MM.1S (cell line): Measurements from ENCODE around the gene MSANTD2.
A peak's percentile ranks its signal among the peaks of the same experiment; 100 is the strongest.

Source experiments
- DNase-seq: peaks from one replicate; pipeline ENCODE4 v3.0.0-alpha.2; 2015
- H2AFZ ChIP-seq: fragments of 300-600 bp; sonication (generic); 2 replicates; pipeline ENCODE4 v1.6.0; 2016; ENCODE audit warnings: antibody characterized with exemption, low read length
- H3F3A ChIP-seq: fragments of 300-600 bp; sonication (generic); 2 replicates; pipeline ENCODE4 v1.6.1; 2016; ENCODE audit warnings: mild to moderate bottlenecking, antibody characterized with exemption, low read length, moderate library complexity, mixed read lengths; ENCODE audit not compliant: insufficient read depth
- H3K27ac ChIP-seq: fragments of 300-600 bp; sonication (generic); 2 replicates; pipeline ENCODE4 v1.5.1; 2016; ENCODE audit warnings: mild to moderate bottlenecking, low read length
- H3K27me3 ChIP-seq: fragments of 300-600 bp; sonication (generic); replicated peaks from 2 replicates; pipeline ENCODE4 v1.6.0; 2016; ENCODE audit warnings: low read length; ENCODE audit not compliant: insufficient read depth
- H3K36me3 ChIP-seq: fragments of 300-600 bp; sonication (generic); replicated peaks from 2 replicates; pipeline ENCODE4 v1.6.1; 2016; ENCODE audit warnings: mild to moderate bottlenecking, low read length, mixed read lengths; ENCODE audit not compliant: insufficient read depth
- H3K4me1 ChIP-seq: fragments of 300-600 bp; sonication (generic); 2 replicates; pipeline ENCODE4 v1.6.1; 2016; ENCODE audit warnings: low read length, mixed read lengths
- H3K4me2 ChIP-seq: fragments of 300-600 bp; sonication (generic); 2 replicates; pipeline ENCODE4 v1.6.0; 2016; ENCODE audit warnings: low read depth, low read length
- H3K4me3 ChIP-seq: fragments of 300-600 bp; sonication (generic); 2 replicates; pipeline ENCODE4 v1.5.1; 2016; ENCODE audit warnings: low read length, mixed read lengths
- H3K79me2 ChIP-seq: fragments of 300-600 bp; sonication (generic); 2 replicates; pipeline ENCODE4 v1.6.1; 2016; ENCODE audit warnings: mixed run types, low read length, mixed read lengths
- H3K9ac ChIP-seq: fragments of 300-600 bp; sonication (generic); 2 replicates; pipeline ENCODE4 v1.6.1; 2016; ENCODE audit warnings: low read length, mixed read lengths
- H3K9me2 ChIP-seq: fragments of 300-600 bp; sonication (generic); replicated peaks from 2 replicates; pipeline ENCODE4 v1.6.1; 2016; ENCODE audit warnings: mild to moderate bottlenecking, low read length, mixed read lengths; ENCODE audit not compliant: insufficient read depth
- H3K9me3 ChIP-seq: fragments of 300-600 bp; sonication (generic); replicated peaks from 2 replicates; pipeline ENCODE4 v1.6.1; 2016; ENCODE audit warnings: mild to moderate bottlenecking, low read length, mixed read lengths; ENCODE audit not compliant: insufficient read depth
- H4K20me1 ChIP-seq: fragments of 300-600 bp; sonication (generic); 2 replicates; pipeline ENCODE4 v1.6.1; 2016; ENCODE audit warnings: mild to moderate bottlenecking, low read length, moderate library complexity, mixed read lengths; ENCODE audit not compliant: insufficient read depth
- EZH2 ChIP-seq: fragments of 300-600 bp; sonication (generic); optimal IDR thresholded peaks from 2 replicates; pipeline ENCODE3; 2017; ENCODE audit warnings: low read depth, mild to moderate bottlenecking, antibody characterized with exemption, low read length, mixed read lengths
- EZH2phosphoT487 ChIP-seq: fragments of 300-600 bp; sonication (generic); IDR thresholded peaks from 2 replicates; pipeline ENCODE4 v1.6.1; 2018; ENCODE audit warnings: antibody characterized with exemption, low read length
- TF ChIP-seq, protein P1 (sequence below): fragments of 300-600 bp; sonication (generic); IDR thresholded peaks from 2 replicates; pipeline ENCODE4 v1.5.1; 2016; ENCODE audit warnings: antibody characterized with exemption, low read length, mixed read lengths

Gene MSANTD2

DNA sequence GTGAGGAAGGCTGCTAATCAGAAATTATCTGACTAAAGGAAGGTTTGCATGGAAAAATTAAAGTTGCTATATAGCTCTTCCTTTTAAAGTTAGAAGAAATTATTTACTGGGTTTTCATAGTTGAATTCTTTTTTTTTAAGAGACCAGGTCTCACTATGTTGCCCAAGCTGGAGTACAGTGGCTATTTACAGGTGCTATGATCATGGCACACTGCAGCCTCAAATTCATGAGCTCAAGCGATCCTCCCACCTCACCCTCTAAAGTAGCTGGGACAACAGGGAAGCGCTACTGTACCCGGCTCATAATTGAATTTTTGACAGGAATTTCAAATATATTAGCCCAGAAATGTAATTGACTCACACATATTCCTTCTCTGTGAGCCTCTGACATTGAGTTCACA, 3.9 kb downstream of the MSANTD2 start:
- peaks cover 41% of the 10 kb centered on the region for H3K4me1 ChIP-seq
- no peaks in the 10 kb centered on the region for H3K27me3 ChIP-seq
- no peaks in the 10 kb centered on the region for H3K9me3 ChIP-seq
- DNase-seq: no peak
- no peak overlapping the region for H3K27ac ChIP-seq
- no peak overlapping the region for H3K4me2 ChIP-seq
- H3K4me3 ChIP-seq: no peak overlapping the region
- H3K9me2 ChIP-seq: no peaks in the 10 kb centered on the region
- H2AFZ ChIP-seq: no peak overlapping the region
- H3K36me3 ChIP-seq: no peaks in the 10 kb centered on the region
- peaks cover 78% of the 10 kb centered on the region for H3K79me2 ChIP-seq
- peaks cover 23% of the 10 kb centered on the region for H3F3A ChIP-seq
- H4K20me1 ChIP-seq: no peaks in the 10 kb centered on the region
- no peak for TF ChIP-seq EZH2
- TF ChIP-seq, protein P1, sequence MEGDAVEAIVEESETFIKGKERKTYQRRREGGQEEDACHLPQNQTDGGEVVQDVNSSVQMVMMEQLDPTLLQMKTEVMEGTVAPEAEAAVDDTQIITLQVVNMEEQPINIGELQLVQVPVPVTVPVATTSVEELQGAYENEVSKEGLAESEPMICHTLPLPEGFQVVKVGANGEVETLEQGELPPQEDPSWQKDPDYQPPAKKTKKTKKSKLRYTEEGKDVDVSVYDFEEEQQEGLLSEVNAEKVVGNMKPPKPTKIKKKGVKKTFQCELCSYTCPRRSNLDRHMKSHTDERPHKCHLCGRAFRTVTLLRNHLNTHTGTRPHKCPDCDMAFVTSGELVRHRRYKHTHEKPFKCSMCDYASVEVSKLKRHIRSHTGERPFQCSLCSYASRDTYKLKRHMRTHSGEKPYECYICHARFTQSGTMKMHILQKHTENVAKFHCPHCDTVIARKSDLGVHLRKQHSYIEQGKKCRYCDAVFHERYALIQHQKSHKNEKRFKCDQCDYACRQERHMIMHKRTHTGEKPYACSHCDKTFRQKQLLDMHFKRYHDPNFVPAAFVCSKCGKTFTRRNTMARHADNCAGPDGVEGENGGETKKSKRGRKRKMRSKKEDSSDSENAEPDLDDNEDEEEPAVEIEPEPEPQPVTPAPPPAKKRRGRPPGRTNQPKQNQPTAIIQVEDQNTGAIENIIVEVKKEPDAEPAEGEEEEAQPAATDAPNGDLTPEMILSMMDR: no peak
- TF ChIP-seq EZH2phosphoT487: no peak
- no peak overlapping the region for H3K9ac ChIP-seq

DNA sequence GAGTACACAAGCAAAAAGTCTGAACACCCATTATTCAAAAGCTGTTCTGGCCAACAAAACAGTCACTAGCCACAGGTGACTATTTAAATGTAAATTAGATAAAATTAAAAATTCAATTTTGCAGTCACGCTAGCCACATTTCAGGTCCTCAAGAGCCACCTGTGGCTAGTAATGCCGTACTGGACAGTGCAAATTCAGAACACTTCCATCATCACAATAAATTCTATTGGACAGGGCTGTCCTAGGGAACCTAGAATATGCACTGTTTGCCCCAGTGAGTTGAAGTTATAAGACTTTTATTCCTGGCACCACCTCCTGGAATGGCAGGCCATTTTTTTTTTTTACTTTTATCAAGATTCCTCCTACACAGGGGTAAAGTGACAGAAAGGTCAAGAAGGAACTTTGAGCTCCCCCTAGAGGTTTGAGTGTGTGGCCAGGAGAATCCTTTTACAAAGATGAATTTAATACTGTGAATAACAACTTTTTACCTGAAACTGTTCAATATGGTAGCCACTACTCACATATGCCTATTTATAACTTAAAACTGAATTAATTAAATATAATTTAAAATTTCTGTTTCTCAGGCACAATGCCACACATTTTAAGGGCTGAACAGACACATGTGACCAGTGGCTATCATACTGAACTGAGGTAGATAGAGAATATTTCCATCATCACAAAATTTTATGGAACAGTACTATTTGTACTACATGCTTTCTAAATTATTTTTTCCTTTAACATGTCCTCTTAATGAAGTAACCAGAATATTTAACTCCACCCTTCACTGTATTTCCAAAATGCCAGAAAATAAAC, 6.5 kb downstream of the MSANTD2 start:
- Histone ChIP-seq H3K27ac (no peak overlapping the region), H3K9me2 (no peaks in the 10 kb centered on the region), H4K20me1 (no peaks in the 10 kb centered on the region), H3K36me3 (no peaks in the 10 kb centered on the region), H3K9me3 (no peaks in the 10 kb centered on the region), H3F3A (peaks cover 12% of the 10 kb centered on the region), H2AFZ (no peak overlapping the region), H3K4me3 (no peak overlapping the region), H3K4me1 (peaks cover 48% of the 10 kb centered on the region), H3K4me2 (no peak overlapping the region), H3K27me3 (no peaks in the 10 kb centered on the region), H3K9ac (no peak overlapping the region), H3K79me2 (peaks cover 92% of the 10 kb centered on the region)
- TF ChIP-seq EZH2phosphoT487 (no peak), EZH2 (no peak)
- TF ChIP-seq, protein P1: peak; percentile 61
- peak; percentile 78 for DNase-seq

DNA sequence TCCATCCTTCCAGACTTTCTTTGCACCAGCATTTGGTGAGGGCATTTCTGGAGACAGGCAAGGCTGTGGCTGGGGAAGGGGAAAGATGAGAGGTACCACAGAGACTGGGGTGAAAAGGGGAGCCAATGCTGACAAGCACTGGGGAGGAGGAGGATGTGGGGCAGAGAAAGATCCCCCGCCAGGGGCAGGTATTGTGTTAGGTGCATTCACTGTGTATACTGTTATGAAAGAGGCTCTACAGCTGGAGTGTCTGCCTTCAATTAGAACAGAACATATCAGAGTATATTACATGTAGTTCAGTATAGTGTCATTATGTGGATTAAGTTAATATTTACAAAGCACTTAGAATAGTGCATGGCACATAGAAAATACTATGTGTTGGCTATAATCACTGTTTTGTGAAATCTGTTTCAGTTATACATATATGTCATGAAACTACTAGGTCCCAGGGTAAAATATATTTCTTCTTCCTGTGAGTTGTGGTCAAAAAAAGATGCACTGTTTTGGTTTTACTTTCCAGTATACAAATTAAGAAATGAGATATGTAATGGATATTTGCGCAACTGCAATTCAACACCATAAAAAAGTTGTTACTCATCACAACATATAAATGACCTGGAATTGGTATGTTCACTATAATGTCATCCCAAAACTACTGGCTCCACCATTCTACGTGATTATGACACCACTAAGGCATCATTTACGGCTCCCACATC, 8.4 kb downstream of the MSANTD2 start:
- H3F3A ChIP-seq: peaks cover 9% of the 10 kb centered on the region
- no peak overlapping the region for H3K9ac ChIP-seq
- TF ChIP-seq, protein P1: no peak
- no peak for TF ChIP-seq EZH2
- no peak for TF ChIP-seq EZH2phosphoT487
- H3K9me3 ChIP-seq: no peaks in the 10 kb centered on the region
- H4K20me1 ChIP-seq: no peaks in the 10 kb centered on the region
- H3K4me3 ChIP-seq: peak overlapping the region; percentile 30; the same call in 1 of the 2 replicates
- H3K4me2 ChIP-seq: peak overlapping the region; percentile 58
- H3K36me3 ChIP-seq: no peaks in the 10 kb centered on the region
- H3K27me3 ChIP-seq: no peaks in the 10 kb centered on the region
- H3K9me2 ChIP-seq: no peaks in the 10 kb centered on the region
- DNase-seq: peak; percentile 44
- H2AFZ ChIP-seq: no peak overlapping the region
- peaks cover 87% of the 10 kb centered on the region for H3K79me2 ChIP-seq
- peak overlapping the region; percentile 29; the same call in 1 of the 2 replicates for H3K27ac ChIP-seq
- peaks cover 35% of the 10 kb centered on the region for H3K4me1 ChIP-seq
